ENCODE results near the gene EXPH5. TPM values are rescaled to one million over a fixed set of nuclear protein-coding genes. Genes with fewer than 3 reads are reported as not detected.

EXPH5 gene
- total and polyA plus RNA-seq, 2 donors (not counting 1 experiment from before 2014, with no cell fraction given): 0.12 to 0.37 TPM

GRCh38 chr11:108622341-108622740 is 28.8 kb upstream of the EXPH5 start:
- ChIA-PET CTCF (no interaction called here), POLR2A (no interaction called here)
- DNase-seq (no peak), ATAC-seq (ENCODE audit: low read depth) (no peak)
- H3K9ac ChIP-seq (ENCODE audit: low read length): no peak overlapping the region
- TF ChIP-seq, protein P1, sequence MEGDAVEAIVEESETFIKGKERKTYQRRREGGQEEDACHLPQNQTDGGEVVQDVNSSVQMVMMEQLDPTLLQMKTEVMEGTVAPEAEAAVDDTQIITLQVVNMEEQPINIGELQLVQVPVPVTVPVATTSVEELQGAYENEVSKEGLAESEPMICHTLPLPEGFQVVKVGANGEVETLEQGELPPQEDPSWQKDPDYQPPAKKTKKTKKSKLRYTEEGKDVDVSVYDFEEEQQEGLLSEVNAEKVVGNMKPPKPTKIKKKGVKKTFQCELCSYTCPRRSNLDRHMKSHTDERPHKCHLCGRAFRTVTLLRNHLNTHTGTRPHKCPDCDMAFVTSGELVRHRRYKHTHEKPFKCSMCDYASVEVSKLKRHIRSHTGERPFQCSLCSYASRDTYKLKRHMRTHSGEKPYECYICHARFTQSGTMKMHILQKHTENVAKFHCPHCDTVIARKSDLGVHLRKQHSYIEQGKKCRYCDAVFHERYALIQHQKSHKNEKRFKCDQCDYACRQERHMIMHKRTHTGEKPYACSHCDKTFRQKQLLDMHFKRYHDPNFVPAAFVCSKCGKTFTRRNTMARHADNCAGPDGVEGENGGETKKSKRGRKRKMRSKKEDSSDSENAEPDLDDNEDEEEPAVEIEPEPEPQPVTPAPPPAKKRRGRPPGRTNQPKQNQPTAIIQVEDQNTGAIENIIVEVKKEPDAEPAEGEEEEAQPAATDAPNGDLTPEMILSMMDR (IDR thresholded peaks at IDR 0.05): no peak
- no peak for TF ChIP-seq EZH2 (IDR thresholded peaks at IDR 0.05; ENCODE audit: borderline replicate concordance, insufficient read depth, low read depth, low read length, poor library complexity, severe bottlenecking)
- Mint-ChIP-seq H3K4me1 (no peaks in the 10 kb centered on the region), H3K9me3 (ENCODE audit: insufficient read depth) (no peaks in the 10 kb centered on the region), H3K4me3 (no peak overlapping the region), H3K27me3 (peaks cover 44% of the 10 kb centered on the region), H3K27ac (no peak overlapping the region)
- no peak overlapping the region for H3K4me2 ChIP-seq (replicated peaks; ENCODE audit: low read depth, low read length, poor library complexity, severe bottlenecking)
- H3K9me3 ChIP-seq (ENCODE audit: control extremely low read depth in 1 of 3, control insufficient read depth in 2 of 3, insufficient read depth in 1 of 3, low read length in 2 of 3): no peaks in the 10 kb centered on the region
- WGBS (ENCODE audit: insufficient coverage): 100% methylated on average over 1 of the region's 2 CpGs
- no peaks in the 10 kb centered on the region for H3K79me2 ChIP-seq (ENCODE audit: control insufficient read depth, insufficient read depth, low read length)
- no peaks in the 10 kb centered on the region for H3K36me3 ChIP-seq (replicated peaks in 1 of 2; ENCODE audit: control extremely low read depth in 1 of 2, control insufficient read depth in 1 of 2, extremely low read depth in 1 of 2, insufficient read depth in 2 of 2, low read length in 1 of 2)
- H3K27ac ChIP-seq (ENCODE audit: low read length in 2 of 2): no peak overlapping the region
- H3K4me1 ChIP-seq (ENCODE audit: control insufficient read depth in 2 of 2, insufficient read depth in 2 of 2, low read length in 2 of 2): no peaks in the 10 kb centered on the region
- H2AFZ ChIP-seq (ENCODE audit: insufficient read depth, low read depth, low read length, poor library complexity, severe bottlenecking): no peak overlapping the region
- no peak overlapping the region for H3K4me3 ChIP-seq (ENCODE audit: control extremely low read depth in 1 of 5, extremely low read depth in 1 of 5, insufficient read depth in 1 of 5, low read depth in 2 of 5, low read length in 4 of 5)
- peaks cover 0 to 7% (median 0%) of the 10 kb centered on the region in 4 experiments for H3K27me3 ChIP-seq (replicated peaks in 1 of 4; ENCODE audit: control extremely low read depth in 1 of 4, control insufficient read depth in 3 of 4, insufficient read depth in 4 of 4, low read length in 3 of 4)
- no peaks in the 10 kb centered on the region for H4K20me1 ChIP-seq (ENCODE audit: control insufficient read depth, insufficient read depth, low read length, poor library complexity, severe bottlenecking)
- intact Hi-C loops (cut with micrococcal nuclease): no loop called here

DNA sequence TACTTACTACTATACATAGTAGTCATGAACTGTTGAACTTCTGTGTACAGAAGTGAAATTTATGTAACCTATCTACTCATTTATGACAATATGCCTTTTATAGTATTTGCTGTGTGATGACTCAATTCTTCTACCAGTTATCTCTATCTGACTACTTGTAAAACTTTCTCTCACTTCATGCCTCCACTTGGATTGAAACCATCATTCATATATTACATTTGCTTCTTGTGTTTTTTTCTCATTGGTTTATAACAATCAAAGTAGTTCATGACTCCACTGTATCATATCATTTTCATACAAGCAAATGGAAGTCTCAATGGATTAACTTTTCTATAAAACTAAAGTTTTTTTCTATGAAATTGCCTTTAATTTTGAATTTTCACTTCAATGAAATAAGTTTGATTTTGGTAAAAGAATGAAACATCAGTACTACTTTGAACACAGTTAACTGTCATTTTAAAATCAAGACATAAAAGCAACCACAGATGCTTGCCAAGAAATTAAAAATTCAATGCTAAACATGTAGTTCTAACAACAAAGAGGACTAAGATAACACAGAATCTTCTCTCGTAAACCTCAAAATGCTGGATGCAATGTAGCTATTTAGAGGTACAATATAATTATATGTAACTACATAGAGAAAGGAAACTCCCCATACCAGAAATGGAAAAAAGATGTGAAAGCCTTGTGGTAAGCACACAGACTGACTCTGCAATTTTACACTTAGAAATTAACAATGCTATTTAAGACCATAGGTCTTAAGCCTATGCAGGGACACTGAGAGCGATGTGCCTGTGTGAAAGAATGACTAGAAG is 27.6 kb upstream of the EXPH5 start:
- H3K4me3 Mint-ChIP-seq: no peak overlapping the region
- DNase-seq: no peak
- H3K4me3 ChIP-seq (ENCODE audit: control extremely low read depth in 1 of 5, extremely low read depth in 1 of 5, insufficient read depth in 1 of 5, low read depth in 2 of 5, low read length in 4 of 5): no peak overlapping the region
- no peak overlapping the region for H3K4me2 ChIP-seq (replicated peaks; ENCODE audit: low read depth, low read length, poor library complexity, severe bottlenecking)
- no peaks in the 10 kb centered on the region for H3K36me3 ChIP-seq (replicated peaks in 1 of 2; ENCODE audit: control extremely low read depth in 1 of 2, control insufficient read depth in 1 of 2, extremely low read depth in 1 of 2, insufficient read depth in 2 of 2, low read length in 1 of 2)
- H3K4me1 Mint-ChIP-seq: no peaks in the 10 kb centered on the region
- no peak overlapping the region for H3K27ac ChIP-seq (ENCODE audit: low read length in 2 of 2)
- ChIA-PET POLR2A (no interaction called here), CTCF (no interaction called here)
- H2AFZ ChIP-seq (ENCODE audit: insufficient read depth, low read depth, low read length, poor library complexity, severe bottlenecking): no peak overlapping the region
- no peak overlapping the region for H3K9ac ChIP-seq (ENCODE audit: low read length)
- ATAC-seq (ENCODE audit: low read depth): no peak
- WGBS (ENCODE audit: insufficient coverage): 100% methylated on average over 1 of the region's 2 CpGs
- H3K4me1 ChIP-seq (ENCODE audit: control insufficient read depth in 2 of 2, insufficient read depth in 2 of 2, low read length in 2 of 2): no peaks in the 10 kb centered on the region
- no peaks in the 10 kb centered on the region for H3K79me2 ChIP-seq (ENCODE audit: control insufficient read depth, insufficient read depth, low read length)
- intact Hi-C loops (cut with micrococcal nuclease): no loop called here
- TF ChIP-seq EZH2 (IDR thresholded peaks at IDR 0.05; ENCODE audit: borderline replicate concordance, insufficient read depth, low read depth, low read length, poor library complexity, severe bottlenecking): no peak
- TF ChIP-seq, protein P1 (IDR thresholded peaks at IDR 0.05): no peak
- H3K27ac Mint-ChIP-seq: no peak overlapping the region
- peaks cover 53% of the 10 kb centered on the region for H3K27me3 Mint-ChIP-seq
- H3K27me3 ChIP-seq (replicated peaks in 1 of 4; ENCODE audit: control extremely low read depth in 1 of 4, control insufficient read depth in 3 of 4, insufficient read depth in 4 of 4, low read length in 3 of 4): peaks cover 0 to 7% (median 0%) of the 10 kb centered on the region in 4 experiments
- H3K9me3 Mint-ChIP-seq (ENCODE audit: insufficient read depth): no peaks in the 10 kb centered on the region
- H3K9me3 ChIP-seq (ENCODE audit: control extremely low read depth in 1 of 3, control insufficient read depth in 2 of 3, insufficient read depth in 1 of 3, low read length in 2 of 3): no peaks in the 10 kb centered on the region
- H4K20me1 ChIP-seq (ENCODE audit: control insufficient read depth, insufficient read depth, low read length, poor library complexity, severe bottlenecking): no peaks in the 10 kb centered on the region
